Measurements from ENCODE around the gene ZNF346.

The ZNF346 gene

DNA sequence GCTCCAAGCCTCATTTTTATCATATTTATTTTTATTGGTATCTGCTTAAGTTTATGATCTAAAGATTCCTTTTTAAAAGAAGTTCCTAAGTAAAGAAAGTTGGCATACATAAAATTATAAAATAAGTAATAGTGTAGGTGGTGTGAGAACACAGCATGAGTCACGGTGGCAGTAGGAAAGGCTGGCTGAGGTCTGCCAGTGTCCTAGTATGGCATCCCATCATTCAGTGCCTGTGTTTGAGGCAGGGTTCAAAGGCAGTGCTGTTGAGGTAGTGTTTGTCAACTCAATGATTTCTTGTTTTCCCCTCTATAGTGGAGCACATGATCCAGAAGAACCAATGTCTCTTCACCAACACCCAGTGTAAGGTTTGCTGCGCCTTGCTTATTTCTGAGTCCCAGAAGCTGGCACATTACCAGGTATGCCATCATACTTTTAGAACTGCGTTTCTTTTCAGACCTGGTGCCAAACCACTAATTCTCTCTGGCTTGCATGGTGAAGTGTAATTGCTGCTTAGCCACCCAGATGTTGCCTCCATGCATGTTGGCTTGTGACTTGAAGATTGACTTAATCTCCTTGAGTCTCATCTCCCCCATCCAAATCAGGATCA is 18.4 kb downstream of the ZNF346 start:
- Histone ChIP-seq H3K4me1 (ENCODE audit: control insufficient read depth, insufficient read depth, low read length) (no peaks in the 10 kb centered on the region), H3K4me3 (ENCODE audit: low read depth, low read length) (no peak overlapping the region), H3K27ac (ENCODE audit: extremely low read depth, low read depth, low read length) (no peak overlapping the region), H3K9me3 (ENCODE audit: control insufficient read depth, insufficient read depth, low read depth, low read length) (no peaks in the 10 kb centered on the region), H3K36me3 (ENCODE audit: control insufficient read depth in 2 of 2, insufficient read depth in 1 of 2, low read length in 2 of 2) (peaks cover 48 to 78% of the 10 kb centered on the region in 2 experiments)
- ChIA-PET POLR2A (no interaction called here), CTCF (no interaction called here)
- TF ChIP-seq, protein P1, sequence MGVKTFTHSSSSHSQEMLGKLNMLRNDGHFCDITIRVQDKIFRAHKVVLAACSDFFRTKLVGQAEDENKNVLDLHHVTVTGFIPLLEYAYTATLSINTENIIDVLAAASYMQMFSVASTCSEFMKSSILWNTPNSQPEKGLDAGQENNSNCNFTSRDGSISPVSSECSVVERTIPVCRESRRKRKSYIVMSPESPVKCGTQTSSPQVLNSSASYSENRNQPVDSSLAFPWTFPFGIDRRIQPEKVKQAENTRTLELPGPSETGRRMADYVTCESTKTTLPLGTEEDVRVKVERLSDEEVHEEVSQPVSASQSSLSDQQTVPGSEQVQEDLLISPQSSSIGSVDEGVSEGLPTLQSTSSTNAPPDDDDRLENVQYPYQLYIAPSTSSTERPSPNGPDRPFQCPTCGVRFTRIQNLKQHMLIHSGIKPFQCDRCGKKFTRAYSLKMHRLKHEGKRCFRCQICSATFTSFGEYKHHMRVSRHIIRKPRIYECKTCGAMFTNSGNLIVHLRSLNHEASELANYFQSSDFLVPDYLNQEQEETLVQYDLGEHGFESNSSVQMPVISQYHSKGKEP (tag by site-specific recombination; IDR thresholded peaks at IDR 0.05): no peak
- TF ChIP-seq ZNF19 (tag by site-specific recombination; IDR thresholded peaks at IDR 0.05; ENCODE audit: low read depth): no peak
- TF ChIP-seq, protein P2, sequence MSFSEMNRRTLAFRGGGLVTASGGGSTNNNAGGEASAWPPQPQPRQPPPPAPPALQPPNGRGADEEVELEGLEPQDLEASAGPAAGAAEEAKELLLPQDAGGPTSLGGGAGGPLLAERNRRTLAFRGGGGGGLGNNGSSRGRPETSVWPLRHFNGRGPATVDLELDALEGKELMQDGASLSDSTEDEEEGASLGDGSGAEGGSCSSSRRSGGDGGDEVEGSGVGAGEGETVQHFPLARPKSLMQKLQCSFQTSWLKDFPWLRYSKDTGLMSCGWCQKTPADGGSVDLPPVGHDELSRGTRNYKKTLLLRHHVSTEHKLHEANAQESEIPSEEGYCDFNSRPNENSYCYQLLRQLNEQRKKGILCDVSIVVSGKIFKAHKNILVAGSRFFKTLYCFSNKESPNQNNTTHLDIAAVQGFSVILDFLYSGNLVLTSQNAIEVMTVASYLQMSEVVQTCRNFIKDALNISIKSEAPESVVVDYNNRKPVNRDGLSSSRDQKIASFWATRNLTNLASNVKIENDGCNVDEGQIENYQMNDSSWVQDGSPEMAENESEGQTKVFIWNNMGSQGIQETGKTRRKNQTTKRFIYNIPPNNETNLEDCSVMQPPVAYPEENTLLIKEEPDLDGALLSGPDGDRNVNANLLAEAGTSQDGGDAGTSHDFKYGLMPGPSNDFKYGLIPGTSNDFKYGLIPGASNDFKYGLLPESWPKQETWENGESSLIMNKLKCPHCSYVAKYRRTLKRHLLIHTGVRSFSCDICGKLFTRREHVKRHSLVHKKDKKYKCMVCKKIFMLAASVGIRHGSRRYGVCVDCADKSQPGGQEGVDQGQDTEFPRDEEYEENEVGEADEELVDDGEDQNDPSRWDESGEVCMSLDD (tag by site-specific recombination; IDR thresholded peaks at IDR 0.05): no peak
- no peak for TF ChIP-seq ZNF37A (tag by site-specific recombination; IDR thresholded peaks at IDR 0.05)
- TF ChIP-seq PRDM1 (tag by site-specific recombination; IDR thresholded peaks at IDR 0.05): no peak
- TF ChIP-seq, protein P3, sequence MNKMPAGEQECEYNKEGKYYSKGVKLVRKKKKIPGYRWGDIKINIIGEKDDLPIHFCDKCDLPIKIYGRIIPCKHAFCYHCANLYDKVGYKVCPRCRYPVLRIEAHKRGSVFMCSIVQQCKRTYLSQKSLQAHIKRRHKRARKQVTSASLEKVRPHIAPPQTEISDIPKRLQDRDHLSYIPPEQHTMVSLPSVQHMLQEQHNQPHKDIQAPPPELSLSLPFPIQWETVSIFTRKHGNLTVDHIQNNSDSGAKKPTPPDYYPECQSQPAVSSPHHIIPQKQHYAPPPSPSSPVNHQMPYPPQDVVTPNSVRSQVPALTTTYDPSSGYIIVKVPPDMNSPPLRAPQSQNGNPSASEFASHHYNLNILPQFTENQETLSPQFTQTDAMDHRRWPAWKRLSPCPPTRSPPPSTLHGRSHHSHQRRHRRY (tag by site-specific recombination; IDR thresholded peaks at IDR 0.05): no peak
- no peak for TF ChIP-seq ZNF791 (tag by site-specific recombination; IDR thresholded peaks at IDR 0.05)
- no peak for TF ChIP-seq ZNF626 (tag by site-specific recombination; IDR thresholded peaks at IDR 0.05)
- TF ChIP-seq, protein P4, sequence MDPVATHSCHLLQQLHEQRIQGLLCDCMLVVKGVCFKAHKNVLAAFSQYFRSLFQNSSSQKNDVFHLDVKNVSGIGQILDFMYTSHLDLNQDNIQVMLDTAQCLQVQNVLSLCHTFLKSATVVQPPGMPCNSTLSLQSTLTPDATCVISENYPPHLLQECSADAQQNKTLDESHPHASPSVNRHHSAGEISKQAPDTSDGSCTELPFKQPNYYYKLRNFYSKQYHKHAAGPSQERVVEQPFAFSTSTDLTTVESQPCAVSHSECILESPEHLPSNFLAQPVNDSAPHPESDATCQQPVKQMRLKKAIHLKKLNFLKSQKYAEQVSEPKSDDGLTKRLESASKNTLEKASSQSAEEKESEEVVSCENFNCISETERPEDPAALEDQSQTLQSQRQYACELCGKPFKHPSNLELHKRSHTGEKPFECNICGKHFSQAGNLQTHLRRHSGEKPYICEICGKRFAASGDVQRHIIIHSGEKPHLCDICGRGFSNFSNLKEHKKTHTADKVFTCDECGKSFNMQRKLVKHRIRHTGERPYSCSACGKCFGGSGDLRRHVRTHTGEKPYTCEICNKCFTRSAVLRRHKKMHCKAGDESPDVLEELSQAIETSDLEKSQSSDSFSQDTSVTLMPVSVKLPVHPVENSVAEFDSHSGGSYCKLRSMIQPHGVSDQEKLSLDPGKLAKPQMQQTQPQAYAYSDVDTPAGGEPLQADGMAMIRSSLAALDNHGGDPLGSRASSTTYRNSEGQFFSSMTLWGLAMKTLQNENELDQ (tag by site-specific recombination; IDR thresholded peaks at IDR 0.05; ENCODE audit: low read depth): no peak
- TF ChIP-seq ZNF48 (tag by site-specific recombination; IDR thresholded peaks at IDR 0.05): no peak
- TF ChIP-seq KLF9 (tag by site-specific recombination; IDR thresholded peaks at IDR 0.05; ENCODE audit: low read depth): no peak
- no peak for TF ChIP-seq ZNF585B (tag by site-specific recombination; IDR thresholded peaks at IDR 0.05)
- no peak for TF ChIP-seq ZNF629 (tag by site-specific recombination; IDR thresholded peaks at IDR 0.05)
- no peak for TF ChIP-seq ZNF239 (tag by site-specific recombination; IDR thresholded peaks at IDR 0.05)
- no peak for TF ChIP-seq ZNF843 (tag by site-specific recombination; IDR thresholded peaks at IDR 0.05)
- TF ChIP-seq GLIS2 (tag by site-specific recombination; IDR thresholded peaks at IDR 0.05): no peak

DNA sequence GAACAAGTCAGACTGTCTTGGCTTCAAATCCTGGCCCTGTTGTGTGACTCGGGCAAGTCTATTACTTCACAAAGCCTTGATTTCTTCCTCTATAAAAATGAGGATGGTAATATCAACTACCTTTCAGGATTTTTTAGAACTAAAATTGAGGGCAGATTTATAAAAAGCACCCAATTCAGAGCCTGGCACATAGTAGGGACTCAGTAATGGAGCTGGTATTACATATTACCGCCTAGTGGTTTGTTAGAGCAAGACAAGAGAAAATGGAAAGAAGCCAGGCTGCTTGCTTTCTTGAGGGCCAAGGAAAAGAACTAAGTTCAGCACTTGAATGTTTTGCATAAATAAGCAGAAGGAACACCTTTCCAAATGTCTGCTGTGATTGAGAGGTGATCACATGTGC is 19.4 kb downstream of the ZNF346 start:
- TF ChIP-seq ZNF423 (tag by site-specific recombination; IDR thresholded peaks at IDR 0.05): no peak
- no peak for TF ChIP-seq ZNF155 (tag by site-specific recombination; IDR thresholded peaks at IDR 0.05)
- TF ChIP-seq ZNF610 (tag by site-specific recombination; IDR thresholded peaks at IDR 0.05; ENCODE audit: borderline replicate concordance): no peak
- TF ChIP-seq ZNF837 (tag by site-specific recombination; IDR thresholded peaks at IDR 0.05): no peak
- no peak for TF ChIP-seq ZNF24 (tag by site-specific recombination; IDR thresholded peaks at IDR 0.05)
- POLR2A ChIA-PET: no interaction called here
- peaks cover 56 to 75% of the 10 kb centered on the region in 2 experiments for H3K36me3 ChIP-seq (ENCODE audit: control insufficient read depth in 2 of 2, insufficient read depth in 1 of 2, low read length in 2 of 2)
- H3K9me3 ChIP-seq (ENCODE audit: control insufficient read depth, insufficient read depth, low read depth, low read length): no peaks in the 10 kb centered on the region
- no peak overlapping the region for H3K27ac ChIP-seq (ENCODE audit: extremely low read depth, low read depth, low read length)
- CTCF ChIA-PET: no interaction called here
- no peak overlapping the region for H3K4me3 ChIP-seq (ENCODE audit: low read depth, low read length)
- H3K4me1 ChIP-seq (ENCODE audit: control insufficient read depth, insufficient read depth, low read length): no peaks in the 10 kb centered on the region

Measured in HEK293 (cell line).